ENCODE data around the gene CACNA2D4.

CACNA2D4 gene

GRCh38 chr12:1799882-1800400 lies 118.5 kb downstream of the CACNA2D4 start:
- Histone ChIP-seq H3K27ac (no peak overlapping the region), H3K4me2 (no peak overlapping the region)

GRCh38 chr12:1799051-1799881 lies 119.2 kb downstream of the CACNA2D4 start:
- Histone ChIP-seq H3K4me2 (no peak overlapping the region), H4K20me1 (ENCODE audit: insufficient read depth) (no peaks in the 10 kb centered on the region), H3K4me1 (ENCODE audit: low read depth, poor library complexity, severe bottlenecking) (peaks cover 5% of the 10 kb centered on the region), H3K9ac (no peak overlapping the region), H3K27me3 (ENCODE audit: insufficient read depth, low read depth) (no peaks in the 10 kb centered on the region), H3K36me3 (ENCODE audit: insufficient read depth) (no peaks in the 10 kb centered on the region), H3K27ac (no peak overlapping the region), H3K4me3 (IDR thresholded peaks at IDR 0.05; ENCODE audit: insufficient read depth, low read depth, low read length) (no peak overlapping the region), H3K79me2 (ENCODE audit: insufficient read depth, low read depth) (no peaks in the 10 kb centered on the region), H2AFZ (ENCODE audit: low read depth) (no peak overlapping the region)
- no peak for TF ChIP-seq CTCF (conservative IDR thresholded peaks at IDR 0.05; ENCODE audit: low read depth, low read length)

More at GRCh38 chr12:1799882-1800400, 118.5 kb downstream of the CACNA2D4 start:
- Histone ChIP-seq H2AFZ (ENCODE audit: low read depth) (no peak overlapping the region), H4K20me1 (ENCODE audit: insufficient read depth) (no peaks in the 10 kb centered on the region), H3K27me3 (ENCODE audit: insufficient read depth, low read depth) (no peaks in the 10 kb centered on the region), H3K9ac (no peak overlapping the region), H3K36me3 (ENCODE audit: insufficient read depth) (no peaks in the 10 kb centered on the region), H3K4me3 (IDR thresholded peaks at IDR 0.05; ENCODE audit: insufficient read depth, low read depth, low read length) (no peak overlapping the region), H3K4me1 (ENCODE audit: low read depth, poor library complexity, severe bottlenecking) (peaks cover 11% of the 10 kb centered on the region), H3K79me2 (ENCODE audit: insufficient read depth, low read depth) (no peaks in the 10 kb centered on the region)
- no peak for TF ChIP-seq CTCF (conservative IDR thresholded peaks at IDR 0.05; ENCODE audit: low read depth, low read length)

GRCh38 chr12:1798641-1799020 lies 119.8 kb downstream of the CACNA2D4 start:
- Histone ChIP-seq H3K79me2 (ENCODE audit: insufficient read depth, low read depth) (no peaks in the 10 kb centered on the region), H4K20me1 (ENCODE audit: insufficient read depth) (no peaks in the 10 kb centered on the region), H3K9ac (no peak overlapping the region), H3K4me1 (ENCODE audit: low read depth, poor library complexity, severe bottlenecking) (peaks cover 5% of the 10 kb centered on the region), H2AFZ (ENCODE audit: low read depth) (no peak overlapping the region), H3K27ac (no peak overlapping the region), H3K36me3 (ENCODE audit: insufficient read depth) (no peaks in the 10 kb centered on the region), H3K4me3 (IDR thresholded peaks at IDR 0.05; ENCODE audit: insufficient read depth, low read depth, low read length) (no peak overlapping the region), H3K27me3 (ENCODE audit: insufficient read depth, low read depth) (no peaks in the 10 kb centered on the region), H3K4me2 (no peak overlapping the region)
- no peak for TF ChIP-seq CTCF (conservative IDR thresholded peaks at IDR 0.05; ENCODE audit: low read depth, low read length)

GRCh38 chr12:1797991-1798640 lies 120.3 kb downstream of the CACNA2D4 start:
- Histone ChIP-seq H3K4me2 (no peak overlapping the region), H3K27ac (no peak overlapping the region), H3K36me3 (ENCODE audit: insufficient read depth) (no peaks in the 10 kb centered on the region), H3K27me3 (ENCODE audit: insufficient read depth, low read depth) (no peaks in the 10 kb centered on the region), H4K20me1 (ENCODE audit: insufficient read depth) (no peaks in the 10 kb centered on the region), H3K9ac (no peak overlapping the region), H3K4me1 (ENCODE audit: low read depth, poor library complexity, severe bottlenecking) (peaks cover 5% of the 10 kb centered on the region), H3K79me2 (ENCODE audit: insufficient read depth, low read depth) (no peaks in the 10 kb centered on the region), H3K4me3 (IDR thresholded peaks at IDR 0.05; ENCODE audit: insufficient read depth, low read depth, low read length) (no peak overlapping the region), H2AFZ (ENCODE audit: low read depth) (no peak overlapping the region)
- no peak for TF ChIP-seq CTCF (conservative IDR thresholded peaks at IDR 0.05; ENCODE audit: low read depth, low read length)

Data from KMS-11 (cell line).